Ovary (tissue), 9 donors: ENCODE results near the gene DERL2. TPM values are rescaled to one million over a fixed set of nuclear protein-coding genes. Genes with fewer than 3 reads are reported as not detected.
A peak's percentile ranks its signal among the peaks of the same experiment; 100 is the strongest.

Experiments
- DNase-seq, 5 donors: peaks; one replicate each; pipeline ENCODE4 v3.0.0-alpha.2; 2019 to 2020
- H3K27ac ChIP-seq, 2 donors: fragments of 200-600 bp; one replicate each; pipeline versions ENCODE4 v1.5.1 to v1.8.0; 2019 to 2022
- H3K27me3 ChIP-seq: fragments of 200-600 bp; one replicate; pipeline ENCODE4 v1.8.0; 2022
- H3K36me3 ChIP-seq: fragments of 200-600 bp; sonication (generic); one replicate; pipeline ENCODE4 v1.5.1; 2019
- H3K4me1 ChIP-seq: one replicate; pipeline ENCODE4 v1.8.1; 2013; ENCODE audit warnings: mild to moderate bottlenecking, moderate library complexity; ENCODE audit not compliant: insufficient read depth
- H3K4me3 ChIP-seq: fragments of 200-600 bp; sonication (generic); one replicate; pipeline ENCODE4 v1.5.1; 2017
- H3K9me3 ChIP-seq, 2 donors: fragments of 200-600 bp in 1 of 2; sonication (generic) in 1 of 2; one replicate each; pipeline versions ENCODE4 v1.5.1 to v1.8.1; 2013 to 2019; ENCODE audit warnings: mild to moderate bottlenecking in 1 of 2, moderate library complexity in 1 of 2
- CTCF ChIP-seq, 3 donors: fragments of 450-650 bp in 2 of 3; fragments of 200-600 bp in 1 of 3; IDR thresholded peaks; one replicate each; pipeline versions ENCODE4 v1.5.1 to v1.8.0; 2016 to 2022; ENCODE audit warnings: antibody characterized with exemption in 3 of 3, mild to moderate bottlenecking in 1 of 3
- EP300 ChIP-seq: sonication (generic); formaldehyde crosslinking; IDR thresholded peaks from one replicate; pipeline ENCODE4 v1.6.1; 2017; ENCODE audit warnings: antibody characterized with exemption
- POLR2A ChIP-seq: fragments of 450-650 bp; IDR thresholded peaks from one replicate; pipeline ENCODE4 v1.6.1; 2017; ENCODE audit warnings: antibody characterized with exemption, mild to moderate bottlenecking, moderate library complexity
- WGBS, 3 donors: extraction: QIAGEN DNeasy Blood & Tissue Kit in 1 of 3; methylation state at CpG; one replicate each; pipeline versions ENCODE4 v1.1.5 to v1.1.7; 2013 to 2017; 5-methylcytosine and 5-hydroxymethylcytosine counted together
- intact Hi-C, 4 donors: fragments of 100-400 bp; cut with DNase I; formaldehyde crosslinking; loops; one replicate each; pipeline versions ENCODE4 v1.11.0 to v1.15.1; 2022 to 2023
- polyA plus RNA-seq, 2 donors: library from polyadenylated mRNA; stranded (reverse); fragments of 200-250 nt in 1 of 2; fragments of 350-450 nt in 1 of 2; fragmentation: Illumina TruSeq in 1 of 2; extraction: RNeasy Lipid Tissue Mini Kit (QIAGEN cat#74804) in 1 of 2; gene quantifications; one replicate each; pipeline ENCODE4 v1.2.3, GENCODE V29; 2013 to 2014
- total RNA-seq, 7 donors: library from RNA; depleted of rRNA in 2 of 7; stranded (reverse); fragments of >200 nt in 2 of 7; fragmentation: NEBNext Ultra II Directional in 3 of 7; extraction: Animal tissue kit (Norgen Biotek cat#: 25700) in 3 of 7; gene quantifications; one replicate each; pipeline versions ENCODE4 v1.1.0 to v1.2.4, GENCODE V29; 2016 to 2023
- donor health status: DM: no; HTN: no; CAD: no; lungs with moderate emphysema.
- donor health status: DM: no; HTN: no; CAD: no.
- donor health status: Bipolar disorder and iron deficiency.
- donor health status: DM: yes; HTN: yes; CAD: no.
- donor health status: DM: no; HTN: no; CAD: no.
- donor health status: DM: yes; HTN: yes; CAD: no.

The DERL2 gene
- total and polyA plus RNA-seq, 9 donors: 15.1 to 68.6 (median 51.2) TPM

DNA sequence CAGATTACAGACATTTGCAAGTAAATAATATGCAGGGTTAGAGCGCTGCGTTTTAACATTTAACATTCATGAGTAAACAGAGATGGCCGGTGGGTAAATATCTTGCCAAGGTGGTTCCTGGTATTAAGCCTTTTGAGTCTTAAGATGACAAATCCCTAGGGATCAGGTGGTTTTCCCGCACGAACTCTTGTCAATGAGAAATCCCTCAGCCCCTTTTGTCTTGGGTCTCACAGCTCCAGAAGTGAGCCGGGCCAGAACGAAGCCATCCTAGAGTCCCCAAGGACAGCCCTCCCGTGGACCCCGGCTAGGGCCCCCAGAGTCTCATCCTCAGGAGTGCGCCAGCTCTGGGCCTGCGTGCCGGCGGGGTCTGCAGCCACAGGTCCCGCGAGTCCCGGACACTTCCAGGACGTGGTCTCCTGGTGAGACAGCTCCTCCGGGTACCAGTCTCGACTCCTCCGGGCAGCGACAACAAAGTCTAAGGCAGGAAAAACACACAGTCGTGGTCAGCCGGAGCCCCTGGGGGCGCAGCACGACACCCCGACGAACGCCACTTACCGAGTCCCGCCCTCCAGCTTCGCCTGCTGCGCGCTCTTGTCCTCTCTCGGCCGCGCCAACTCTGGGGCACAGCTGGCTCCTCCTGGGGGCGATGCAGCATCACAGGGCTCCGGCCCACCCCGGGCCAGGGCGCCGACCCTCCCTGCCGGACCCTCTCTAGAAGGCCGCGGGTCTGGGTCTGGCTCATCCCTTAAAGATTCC lies 13.7 kb upstream of the DERL2 start:
- peak in 4 of 5 donors; percentile 21 to 51 (median 46) for DNase-seq
- Histone ChIP-seq H3K4me1 (no peaks in the 10 kb centered on the region), H3K27ac (peak overlapping the region in 1 of 2 donors; percentile 67), H3K9me3 (no peaks in the 10 kb centered on the region), H3K36me3 (no peaks in the 10 kb centered on the region), H3K4me3 (peak overlapping the region; percentile 59), H3K27me3 (no peaks in the 10 kb centered on the region)
- TF ChIP-seq EP300 (no peak), POLR2A (no peak), CTCF (IDR thresholded peaks at IDR 0.05) (no peak)
- whole genome bisulfite sequencing, 3 donors: 14 to 22% (median 20%) methylated on average over 33 to 44 of the region's 44 CpGs
- intact Hi-C loops: no loop called here

DNA sequence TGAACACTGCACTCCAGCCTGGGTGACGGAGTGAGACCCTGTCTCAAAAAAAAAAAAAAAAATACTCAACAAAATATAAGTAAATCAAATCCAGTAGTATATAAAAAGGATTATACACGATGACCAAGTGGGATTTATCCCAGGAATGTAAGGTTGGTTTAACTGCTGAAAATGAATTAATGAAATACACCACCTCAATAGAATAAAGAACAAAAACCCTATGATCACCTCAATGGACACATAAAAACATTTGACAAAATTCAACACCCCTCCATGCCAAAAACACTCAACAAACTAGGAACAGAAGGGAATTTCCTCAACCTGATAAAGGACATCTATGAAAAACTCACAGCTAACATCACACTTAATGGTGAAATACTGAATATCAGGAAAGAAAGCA lies 7.0 kb upstream of the DERL2 start:
- 94 to 97% (median 96%) methylated on average over 2 of the region's 2 CpGs for WGBS, 3 donors
- H3K4me1 ChIP-seq: no peaks in the 10 kb centered on the region
- TF ChIP-seq EP300: no peak
- TF ChIP-seq POLR2A: no peak
- no peak for TF ChIP-seq CTCF (IDR thresholded peaks at IDR 0.05)

GRCh38 chr17:5488752-5489151 lies 2.8 kb upstream of the DERL2 start:
- H3K27me3 ChIP-seq: no peaks in the 10 kb centered on the region
- H3K4me3 ChIP-seq: no peak overlapping the region
- peaks cover 10% of the 10 kb centered on the region for H3K4me1 ChIP-seq
- DNase-seq: peak in 1 of 5 donors; percentile 39
- 80 to 85% (median 81%) methylated on average over 8 of the region's 8 CpGs for WGBS, 3 donors
- no peaks in the 10 kb centered on the region for H3K9me3 ChIP-seq
- intact Hi-C loops: no loop called here
- no peak overlapping the region for H3K27ac ChIP-seq
- H3K36me3 ChIP-seq: no peaks in the 10 kb centered on the region
- no peak for TF ChIP-seq POLR2A
- no peak for TF ChIP-seq CTCF (IDR thresholded peaks at IDR 0.05)
- TF ChIP-seq EP300: no peak

More for the DNA sequence above, 7.0 kb upstream of the DERL2 start:
- no peak overlapping the region for H3K27ac ChIP-seq
- no peaks in the 10 kb centered on the region for H3K9me3 ChIP-seq
- no peaks in the 10 kb centered on the region for H3K27me3 ChIP-seq
- no peaks in the 10 kb centered on the region for H3K36me3 ChIP-seq
- H3K4me3 ChIP-seq: no peak overlapping the region
- no peak for DNase-seq
- intact Hi-C loops: no loop called here

DNA sequence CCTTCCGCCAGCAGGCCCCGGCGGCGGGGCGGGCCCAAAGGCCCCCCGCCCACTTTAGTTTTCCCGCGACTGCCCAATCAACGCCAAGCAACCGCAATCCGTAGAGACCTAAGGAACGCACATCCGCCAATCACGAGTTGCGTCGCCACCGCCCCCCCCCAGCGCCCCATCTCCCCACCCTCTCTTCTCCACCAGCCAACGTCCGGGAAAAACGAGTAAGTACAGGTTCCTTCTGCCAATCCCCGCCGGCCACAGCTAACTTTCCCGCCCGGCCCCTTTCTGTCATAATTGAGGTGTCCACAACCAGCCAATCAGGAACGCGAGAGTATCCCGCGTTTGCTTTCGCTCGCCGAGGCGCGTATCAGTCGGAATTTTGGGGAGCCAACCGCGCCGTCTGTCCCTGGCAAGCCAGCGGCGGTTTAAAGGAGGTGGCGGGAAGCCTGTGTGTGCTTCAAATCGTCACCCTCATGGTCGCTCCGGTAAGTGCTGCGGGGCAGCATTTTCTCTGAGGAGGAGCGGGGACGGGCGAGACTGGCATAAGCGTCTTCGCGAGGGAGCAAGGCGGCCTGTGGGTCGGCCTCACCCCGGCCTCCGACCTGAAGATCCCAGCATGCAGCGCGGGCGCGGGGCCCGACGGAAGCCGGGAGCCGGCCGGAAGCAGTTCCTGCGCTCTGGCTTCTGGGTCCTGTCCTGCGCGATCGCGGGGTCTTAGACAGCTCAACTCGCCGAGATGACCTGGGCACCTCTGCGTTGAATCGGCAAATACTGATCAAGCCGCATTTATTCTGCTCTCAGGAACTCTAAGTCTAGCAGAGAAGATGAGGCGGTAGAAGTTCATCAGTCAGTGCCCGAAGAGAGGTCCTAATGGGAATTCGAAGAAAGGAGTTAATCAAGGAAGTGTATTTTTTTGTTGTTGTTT lies 487 bp upstream of the DERL2 start, which contains the start of gene MIS12:
MIS12 (plus strand) TSS at position 361 of the 919 bp plus-strand sequence. CDS start 2,297 bp downstream, outside the sequence.
- H3K36me3 ChIP-seq: no peaks in the 10 kb centered on the region
- WGBS, 3 donors: 0 to 1% (median 0%) methylated on average over 72 to 77 of the region's 77 CpGs

More for the DNA sequence above, 487 bp upstream of the DERL2 start, which contains the start of gene MIS12:
- H3K27me3 ChIP-seq: no peaks in the 10 kb centered on the region
- intact Hi-C loops: no loop called here
- no peaks in the 10 kb centered on the region for H3K9me3 ChIP-seq
- H3K27ac ChIP-seq: peak within 1 kb of the TSS; percentile 96 to 99
- H3K4me3 ChIP-seq: peak within 1 kb of the TSS; percentile 80
- DNase-seq: peak; percentile 95 to 99 (median 98)
- H3K4me1 ChIP-seq: peaks cover 10% of the 10 kb centered on the region
- TF ChIP-seq POLR2A: peak; percentile 81
- peak in 2 of 3 donors; percentile 13 to 23 for TF ChIP-seq CTCF (IDR thresholded peaks at IDR 0.05)
- peak; percentile 38 for TF ChIP-seq EP300
